GM18511 (cell line): Measurements from ENCODE around the gene SEMG2.
A peak's percentile ranks its signal among the peaks of the same experiment; 100 is the strongest.

ENCODE experiments used
- ATAC-seq: cut with Tn5 transposase; IDR thresholded peaks from one replicate; pipeline ENCODE4 v1.9.1; 2021; ENCODE audit warnings: mild to moderate bottlenecking, moderate library complexity; ENCODE audit not compliant: unreplicated experiment

SEMG2 gene

DNA sequence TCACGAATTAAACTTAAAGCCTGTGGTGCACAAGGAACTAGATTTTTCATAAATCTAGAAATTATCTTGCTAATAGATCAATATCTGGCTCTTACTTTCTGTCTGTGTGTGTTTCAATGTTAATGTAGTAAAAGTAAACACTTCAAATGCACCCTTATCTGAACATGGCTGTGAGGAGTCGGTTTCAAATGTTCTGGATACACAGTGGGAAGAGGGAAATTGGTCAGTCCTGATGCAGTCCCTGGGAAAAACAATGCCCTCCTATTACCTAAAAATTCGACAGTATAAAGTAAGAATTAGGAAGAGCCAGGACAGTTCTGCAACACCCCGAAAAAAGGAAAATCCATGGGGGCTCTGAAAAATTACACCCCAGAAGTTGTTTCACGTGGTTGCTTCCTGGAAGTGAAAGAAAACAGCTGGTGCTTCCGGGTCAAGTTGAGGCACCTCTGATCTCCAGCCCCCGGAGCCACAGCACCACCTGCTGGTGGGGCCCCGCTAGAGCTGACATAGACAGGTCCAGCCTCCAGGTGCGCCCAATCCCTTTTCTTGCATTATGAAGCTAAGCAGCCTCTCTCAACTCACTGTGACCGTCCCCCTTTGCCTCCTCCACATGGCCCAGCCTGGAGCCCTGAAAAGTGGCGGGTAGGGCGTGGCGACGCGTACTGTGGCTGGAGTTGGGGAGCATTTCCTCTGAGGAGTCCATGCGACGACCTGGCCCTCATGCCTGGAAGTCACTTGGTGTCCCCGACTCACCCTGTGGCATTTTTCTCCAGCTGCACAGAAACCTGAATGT, 8.3 kb downstream of the SEMG2 start:
- ATAC-seq: no peak

- ATAC-seq: no peak
These were observed 9.5 kb downstream of the SEMG2 start for GRCh38 chr20:45230631-45231030.

- no peak for ATAC-seq
These were observed 14.8 kb downstream of the SEMG2 start for GRCh38 chr20:45235995-45236394.

DNA sequence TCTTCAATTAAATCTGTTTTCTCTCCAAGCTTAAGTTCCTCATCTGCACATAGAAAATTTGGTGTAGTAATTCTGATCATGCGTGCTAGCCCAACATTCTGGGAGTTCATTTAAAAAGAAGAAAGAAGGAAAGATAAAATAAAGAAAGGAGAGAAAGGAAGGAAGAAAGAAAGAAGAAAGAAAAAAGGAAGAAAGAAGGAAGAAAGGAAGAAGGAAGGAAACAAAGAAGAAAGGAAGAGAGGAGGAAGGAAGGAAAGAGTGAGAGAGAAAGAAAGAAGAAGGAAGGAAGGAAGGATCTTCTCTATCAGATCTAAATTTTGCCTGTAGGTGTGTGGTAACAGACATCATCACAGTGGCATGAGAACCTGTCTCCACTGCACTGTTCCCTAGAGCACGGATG, 17.0 kb downstream of the SEMG2 start:
- no peak for ATAC-seq

DNA sequence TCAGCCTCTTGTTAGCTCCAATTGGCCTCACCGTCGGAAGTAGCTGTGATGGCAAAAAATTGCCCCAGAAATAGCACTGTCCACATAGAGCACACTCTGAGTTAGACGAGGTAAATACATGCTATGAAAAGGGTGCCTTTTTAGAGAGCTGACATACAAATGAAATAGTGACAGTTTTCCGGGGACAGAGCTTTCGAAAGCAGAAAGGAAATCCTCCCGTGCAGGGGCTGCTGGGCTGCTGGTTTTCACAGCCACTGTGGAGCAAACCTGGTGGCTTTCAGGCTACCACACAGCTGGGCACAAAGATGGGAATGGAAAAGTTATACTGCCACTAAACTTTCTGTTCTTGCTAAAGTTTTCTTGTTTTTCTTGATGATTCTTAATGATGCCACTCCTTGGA, 24.9 kb downstream of the SEMG2 start:
- no peak for ATAC-seq

DNA sequence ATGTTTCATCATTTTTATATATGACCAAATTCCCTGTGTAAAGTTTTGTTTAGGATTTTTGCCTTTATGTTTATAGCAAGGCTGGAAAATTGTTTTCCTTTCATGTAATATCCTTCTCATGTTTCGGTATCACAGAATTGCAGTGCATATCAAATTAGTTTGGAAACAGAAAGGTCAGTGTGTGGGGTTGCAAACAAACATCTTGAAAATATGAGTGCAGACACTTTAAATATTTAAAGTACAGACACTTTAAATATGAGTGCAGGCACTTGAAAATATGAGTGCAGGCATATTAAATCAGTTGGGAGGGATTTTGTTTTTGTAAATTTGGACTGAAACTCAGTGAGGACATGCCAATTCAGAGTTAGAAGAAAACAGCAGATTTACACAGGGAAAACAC, 26.7 kb downstream of the SEMG2 start:
- ATAC-seq: no peak

DNA sequence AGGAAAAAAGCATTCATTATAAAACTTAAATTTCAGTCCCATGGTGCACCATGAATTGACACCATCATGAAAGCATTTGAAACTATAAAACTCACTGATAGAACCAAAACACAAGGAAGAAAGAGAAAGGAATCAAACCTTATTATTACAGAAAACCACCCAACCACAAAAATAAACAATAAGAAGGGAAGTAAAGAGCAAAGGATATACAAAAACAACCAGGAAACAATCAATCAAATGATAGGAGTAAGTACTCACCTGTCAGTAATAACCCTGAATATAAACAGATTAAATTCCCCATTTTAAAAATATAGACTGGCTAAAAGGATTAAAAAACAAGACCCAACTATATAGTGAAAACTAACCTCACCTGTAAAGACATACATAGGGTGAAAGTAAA, 27.4 kb downstream of the SEMG2 start:
- no peak for ATAC-seq

- no peak for ATAC-seq
These were observed 30.8 kb downstream of the SEMG2 start for GRCh38 chr20:45251884-45252560.

GRCh38 chr20:45253261-45253660, 32.1 kb downstream of the SEMG2 start:
- ATAC-seq: no peak

- ATAC-seq: peak; percentile 52
These were observed 33.5 kb downstream of the SEMG2 start, which contains the start of gene SLPI for GRCh38 chr20:45254383-45255262. Gene SLPI, minus strand, starts transcription at chr20:45254564. Its CDS starts 21 bp downstream, at chr20:45254543.

DNA sequence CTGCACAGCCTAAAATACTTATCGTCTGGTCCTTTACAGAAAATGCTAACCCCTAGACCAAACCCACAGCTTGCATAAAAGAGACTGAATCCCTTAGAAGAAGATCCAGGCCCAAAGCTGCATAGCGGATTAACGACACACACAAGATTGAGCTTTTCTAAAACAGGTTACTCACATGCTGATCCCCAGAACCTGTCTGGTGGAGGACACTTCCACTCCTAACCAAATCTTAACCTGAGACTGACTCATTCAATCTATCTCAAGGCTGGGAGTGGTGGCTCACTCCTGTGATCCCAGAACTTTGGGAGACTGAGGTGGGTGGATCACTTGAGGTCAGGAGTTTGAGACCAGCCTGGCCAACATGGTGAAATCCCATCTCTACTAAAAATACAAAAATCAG, 36.0 kb downstream of the SEMG2 start:
- no peak for ATAC-seq

GRCh38 chr20:45257711-45258110, 36.5 kb downstream of the SEMG2 start:
- ATAC-seq: no peak

- ATAC-seq: no peak
These were observed 37.1 kb downstream of the SEMG2 start for GRCh38 chr20:45258259-45258658.

GRCh38 chr20:45258664-45259063, 37.5 kb downstream of the SEMG2 start:
- no peak for ATAC-seq

DNA sequence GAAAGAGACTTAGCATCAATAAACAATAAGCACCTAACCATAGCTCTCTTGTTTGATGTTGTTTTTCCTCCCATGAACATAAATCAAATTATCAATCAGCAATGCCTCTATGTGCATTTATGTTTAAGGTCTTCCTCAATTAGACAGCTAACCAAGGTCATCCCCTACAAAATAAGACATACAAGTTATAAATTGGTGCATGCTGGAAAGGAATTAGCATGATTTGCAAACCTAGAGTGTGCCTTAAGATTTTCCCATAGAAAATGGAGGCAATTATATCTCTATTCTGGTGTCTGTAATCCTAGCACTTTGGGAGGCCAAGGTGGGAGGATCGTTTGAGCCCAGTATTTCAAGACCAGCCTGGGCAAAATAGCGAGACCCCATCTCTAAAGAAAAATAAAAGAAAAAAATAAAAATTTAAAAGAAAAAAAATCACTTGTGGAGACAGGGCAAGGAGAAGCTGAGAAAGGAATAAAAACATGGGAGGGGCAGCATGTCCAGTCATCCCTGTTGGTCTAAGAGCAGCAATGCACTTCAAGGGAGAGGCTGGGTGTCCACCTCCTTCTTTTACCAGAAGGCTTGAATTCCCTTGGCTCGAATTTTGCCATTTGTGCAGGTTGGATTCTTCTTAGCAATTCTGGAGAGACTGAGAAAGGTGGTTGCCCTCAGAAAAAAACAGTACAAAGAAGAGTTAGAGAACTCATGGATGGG, 42.5 kb downstream of the SEMG2 start:
- no peak for ATAC-seq

DNA sequence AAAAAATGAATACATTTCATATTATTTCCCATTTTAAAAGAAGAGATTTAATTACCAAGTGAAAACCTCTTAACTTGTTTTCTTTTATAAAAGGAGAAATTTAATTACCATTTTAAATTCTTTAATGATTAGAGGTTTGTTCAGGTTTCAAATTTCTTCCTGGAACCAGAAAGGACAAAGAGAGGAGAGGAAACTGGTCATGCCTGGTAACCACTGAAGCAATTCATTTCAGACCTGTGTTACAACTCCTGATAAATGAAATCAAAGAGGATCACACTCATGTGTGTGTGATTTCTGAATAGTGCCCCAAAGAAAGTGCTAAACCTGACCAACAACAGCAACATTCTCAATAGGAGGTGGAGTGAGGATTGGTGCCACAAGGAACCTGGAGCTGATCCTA, 45.8 kb downstream of the SEMG2 start:
- no peak for ATAC-seq

DNA sequence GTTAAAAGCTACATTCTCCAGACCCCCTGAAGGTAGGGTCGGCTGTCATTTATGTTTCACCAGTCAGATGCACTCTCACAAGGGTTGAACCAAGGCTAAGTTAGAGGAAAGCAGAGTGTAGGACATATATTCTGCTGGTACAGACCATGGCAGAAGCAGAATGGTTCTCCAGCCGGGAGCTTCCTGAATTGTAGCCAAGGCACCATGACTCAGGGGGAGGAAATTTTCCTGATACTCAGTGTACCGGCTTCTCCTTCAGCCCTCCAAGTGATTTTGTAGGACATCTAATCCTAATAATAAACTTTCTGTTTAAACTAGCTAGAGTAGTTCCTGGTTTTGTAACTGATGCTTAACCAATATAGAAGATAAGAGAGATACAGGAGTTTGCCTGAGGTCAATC, 47.4 kb downstream of the SEMG2 start:
- no peak for ATAC-seq

DNA sequence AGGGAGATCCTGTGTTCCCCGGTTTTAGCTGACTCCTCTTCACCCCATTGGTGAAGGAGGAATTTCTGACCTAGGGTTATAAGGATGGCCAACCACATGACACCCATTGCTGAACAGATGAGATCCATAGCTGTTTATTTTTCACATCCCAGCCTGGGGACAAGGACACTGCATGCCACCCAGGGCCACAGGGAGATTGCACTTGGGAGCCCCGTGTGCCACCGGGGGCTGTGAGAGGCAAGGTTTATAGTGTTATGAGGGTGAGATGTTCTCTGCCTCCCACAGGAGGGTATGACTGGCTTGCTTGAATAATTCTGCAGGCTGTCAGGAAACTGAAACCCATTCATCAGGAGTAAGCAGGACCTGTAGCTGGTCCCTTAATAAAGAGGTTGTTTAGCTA, 47.9 kb downstream of the SEMG2 start:
- no peak for ATAC-seq

DNA sequence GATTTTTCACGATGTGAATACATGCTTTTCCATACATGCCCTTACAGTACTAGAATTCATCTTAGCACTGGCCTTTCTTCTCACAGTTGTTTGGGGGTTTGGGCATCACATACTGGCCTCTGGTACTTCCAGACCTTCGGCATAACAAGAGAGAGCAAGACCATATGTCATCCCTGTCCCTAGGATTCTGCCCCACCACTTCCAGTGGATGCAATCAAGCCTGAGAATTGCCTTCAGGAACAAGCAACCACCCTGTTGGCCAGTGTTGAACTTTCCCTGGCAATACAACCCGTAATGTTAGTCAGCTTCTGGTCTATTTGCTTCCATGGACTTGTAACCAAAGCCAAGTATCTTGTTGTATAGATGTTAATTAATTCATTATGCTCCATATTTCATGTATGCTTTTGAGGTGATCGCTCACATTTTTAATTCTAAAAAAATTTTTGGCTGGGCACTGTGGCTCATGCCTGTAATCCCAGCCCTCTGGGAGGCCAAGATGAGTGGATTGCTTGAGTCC, 48.6 kb downstream of the SEMG2 start:
- no peak for ATAC-seq
